Stimulated activated CD4-positive, alpha-beta T cell treated with anti-CD3 and anti-CD28 coated beads, Interleukin-2, amount 100 ng/mL, for 4 hours (primary cell): ENCODE results near the gene SIM2.

Experiments
- DNase-seq: peaks from one replicate; pipeline ENCODE4 v3.0.0-alpha.2; 2020; ENCODE audit warnings: low read depth

Gene SIM2

DNA sequence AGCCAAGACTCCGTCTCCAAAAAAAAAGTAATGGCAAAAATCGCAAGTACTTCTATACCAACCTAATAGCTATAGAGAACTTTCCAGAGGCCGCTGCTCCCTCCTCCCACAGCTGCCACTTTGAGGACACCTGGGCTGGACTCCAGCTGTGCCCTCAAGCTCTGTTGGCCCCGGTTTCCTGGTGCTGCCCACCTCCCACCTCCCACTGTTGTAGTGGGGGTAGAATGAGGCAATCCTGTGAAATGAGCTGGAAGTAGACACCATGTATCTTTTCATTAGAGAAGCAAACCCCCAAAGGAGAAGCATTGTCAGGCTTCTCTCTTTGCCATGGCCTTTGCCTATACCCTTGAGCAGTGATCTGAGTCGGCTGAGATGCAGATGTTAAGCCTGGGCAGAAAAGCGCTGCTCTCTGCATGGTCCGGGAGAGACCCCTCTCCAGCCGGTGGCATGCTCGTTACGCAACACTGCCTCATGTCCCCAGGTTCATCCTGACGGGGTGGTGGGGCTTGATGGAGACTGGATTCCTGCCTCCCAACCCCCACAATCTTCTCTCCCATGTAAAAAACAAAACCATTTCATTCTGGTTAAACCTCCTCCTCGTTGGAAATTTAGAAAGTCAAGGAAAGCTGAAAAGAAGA is 39.7 kb downstream of the SIM2 start:
- no peak for DNase-seq

DNA sequence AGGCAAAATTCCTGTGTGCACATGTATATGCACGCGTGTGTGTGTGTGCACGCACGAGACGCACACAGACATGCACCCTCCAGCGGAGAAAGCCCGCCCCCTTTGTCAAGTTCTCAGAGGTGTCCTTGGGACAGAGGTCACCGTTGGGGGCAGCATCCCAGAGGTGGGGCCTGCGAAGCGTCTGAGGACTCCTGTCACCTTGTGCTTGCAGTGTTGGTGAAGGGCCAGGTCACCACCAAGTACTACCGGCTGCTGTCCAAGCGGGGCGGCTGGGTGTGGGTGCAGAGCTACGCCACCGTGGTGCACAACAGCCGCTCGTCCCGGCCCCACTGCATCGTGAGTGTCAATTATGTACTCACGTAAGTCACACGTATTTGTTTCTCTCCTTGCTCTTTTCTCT is 42.6 kb downstream of the SIM2 start:
- DNase-seq = no peak

DNA sequence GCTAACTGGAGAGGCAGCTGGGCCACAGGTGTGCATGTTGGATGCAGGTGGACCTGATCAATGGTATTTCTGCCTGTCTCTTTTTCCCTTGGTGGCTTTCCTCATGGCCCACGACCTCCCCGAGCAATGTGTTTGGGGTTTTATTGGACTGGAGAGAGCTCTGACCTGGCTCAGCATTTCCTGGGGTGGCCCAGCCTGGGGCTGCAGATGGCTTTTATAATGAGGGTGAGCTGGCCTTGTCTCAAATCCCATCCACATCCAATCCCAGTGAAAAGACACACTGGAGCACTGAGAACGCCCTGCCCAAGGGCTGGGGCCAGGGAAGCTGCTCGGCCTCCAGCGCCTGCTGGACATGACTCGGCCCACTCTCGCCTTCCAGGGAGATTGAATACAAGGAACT is 44.1 kb downstream of the SIM2 start:
- DNase-seq = no peak

DNA sequence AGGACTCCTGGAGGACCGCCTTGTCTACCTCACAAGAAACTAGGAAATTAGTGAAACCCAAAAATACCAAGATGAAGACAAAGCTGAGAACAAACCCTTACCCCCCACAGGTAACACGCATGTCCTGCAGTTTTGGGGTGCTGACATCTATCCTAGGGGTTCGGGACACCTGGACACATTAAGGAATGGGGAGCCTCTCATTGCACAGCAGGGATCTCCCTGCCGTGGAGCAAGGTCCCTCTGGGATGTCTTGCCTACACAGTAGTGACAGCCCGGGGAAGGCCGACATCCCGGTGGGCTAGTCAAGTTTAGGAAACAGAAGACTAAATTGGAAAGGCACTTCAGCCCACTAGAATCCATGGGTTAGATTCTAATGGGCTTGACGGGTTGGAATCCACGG is 44.5 kb downstream of the SIM2 start:
- DNase-seq = no peak

DNA sequence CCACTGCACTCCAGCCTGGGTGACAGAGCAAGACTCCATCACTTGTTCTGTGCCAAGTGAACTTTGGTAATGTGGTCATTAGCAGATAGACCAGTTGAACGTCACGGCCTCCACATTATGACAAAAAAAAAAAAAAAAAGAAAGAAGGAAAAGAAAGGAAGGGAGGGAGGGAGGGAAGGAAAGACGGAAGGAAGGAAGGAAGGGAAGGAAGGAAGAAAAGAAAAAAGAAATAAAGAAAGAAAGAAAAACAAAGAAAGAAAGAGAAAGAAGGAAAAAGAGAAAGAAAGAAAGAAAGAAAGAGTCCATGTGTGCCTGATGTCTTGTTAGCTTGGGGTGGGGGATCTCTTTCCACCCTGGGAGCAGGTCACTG is 45.3 kb downstream of the SIM2 start:
- no peak for DNase-seq

DNA sequence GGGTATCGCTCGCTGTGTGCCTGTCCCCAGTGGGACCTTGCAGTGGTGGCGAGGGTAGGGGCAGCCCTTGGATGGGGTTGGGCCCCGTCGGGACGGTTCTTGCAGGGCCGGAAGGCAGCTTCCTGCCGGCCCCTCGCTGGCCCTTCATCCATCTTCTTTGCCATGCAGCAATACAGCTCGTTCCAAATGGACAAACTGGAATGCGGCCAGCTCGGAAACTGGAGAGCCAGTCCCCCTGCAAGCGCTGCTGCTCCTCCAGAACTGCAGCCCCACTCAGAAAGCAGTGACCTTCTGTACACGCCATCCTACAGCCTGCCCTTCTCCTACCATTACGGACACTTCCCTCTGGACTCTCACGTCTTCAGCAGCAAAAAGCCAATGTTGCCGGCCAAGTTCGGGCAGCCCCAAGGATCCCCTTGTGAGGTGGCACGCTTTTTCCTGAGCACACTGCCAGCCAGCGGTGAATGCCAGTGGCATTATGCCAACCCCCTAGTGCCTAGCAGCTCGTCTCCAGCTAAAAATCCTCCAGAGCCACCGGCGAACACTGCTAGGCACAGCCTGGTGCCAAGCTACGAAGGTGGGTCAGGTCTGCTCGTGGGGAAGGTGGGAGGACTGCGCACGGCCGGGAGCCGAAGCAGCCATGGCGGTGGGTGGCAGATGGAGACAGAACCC is 45.8 kb downstream of the SIM2 start:
- DNase-seq = no peak

DNA sequence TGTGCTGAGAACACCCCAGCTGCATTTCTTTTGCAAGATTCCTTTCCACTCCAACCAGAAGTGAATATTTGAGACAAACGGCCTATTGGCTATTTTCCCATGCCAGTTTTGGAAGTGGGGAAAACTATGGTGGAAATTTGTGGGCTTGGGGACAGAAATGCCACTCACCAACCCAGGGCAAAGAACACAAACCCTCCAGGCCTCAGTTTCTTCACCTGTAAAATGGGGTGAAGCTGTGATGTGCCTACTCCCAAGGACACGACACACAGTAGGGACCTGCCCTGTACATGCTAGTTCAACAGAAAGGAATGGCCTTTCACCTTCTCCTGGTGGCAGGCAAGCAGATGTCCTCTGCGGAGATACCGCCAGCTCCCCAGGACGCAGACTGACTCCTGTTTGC is 46.5 kb downstream of the SIM2 start:
- no peak for DNase-seq

DNA sequence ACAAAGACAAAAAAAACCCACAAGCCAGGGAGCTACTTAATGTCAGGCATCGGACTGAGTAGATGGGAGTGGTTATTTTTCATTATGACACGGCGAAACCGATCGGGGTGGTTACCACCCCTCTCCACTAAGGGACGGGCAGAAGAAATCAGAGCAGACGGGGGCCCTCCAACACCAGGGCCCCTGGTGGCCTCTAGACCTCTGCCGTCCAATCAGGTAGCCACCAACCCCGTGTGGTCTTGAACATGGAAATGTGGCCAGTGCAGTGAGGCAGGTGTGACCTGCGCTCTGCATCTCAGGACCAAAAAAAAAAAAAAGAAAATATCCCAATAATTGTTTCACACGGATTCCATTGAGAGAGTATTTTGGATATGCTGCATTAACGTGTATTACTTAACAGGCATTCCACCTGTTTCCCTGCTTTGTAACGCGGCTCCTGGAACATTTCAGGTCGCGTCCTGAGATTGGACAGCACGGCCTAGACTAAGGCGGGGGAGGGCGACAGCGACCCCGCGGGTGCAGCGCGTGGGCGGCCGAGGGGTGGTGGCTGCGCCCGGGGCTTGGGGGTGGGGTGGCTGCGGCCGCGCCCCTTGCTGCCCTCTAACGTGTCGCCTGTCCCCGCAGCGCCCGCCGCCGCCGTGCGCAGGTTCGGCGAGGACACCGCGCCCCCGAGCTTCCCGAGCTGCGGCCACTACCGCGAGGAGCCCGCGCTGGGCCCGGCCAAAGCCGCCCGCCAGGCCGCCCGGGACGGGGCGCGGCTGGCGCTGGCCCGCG is 48.3 kb downstream of the SIM2 start:
- no peak for DNase-seq

DNA sequence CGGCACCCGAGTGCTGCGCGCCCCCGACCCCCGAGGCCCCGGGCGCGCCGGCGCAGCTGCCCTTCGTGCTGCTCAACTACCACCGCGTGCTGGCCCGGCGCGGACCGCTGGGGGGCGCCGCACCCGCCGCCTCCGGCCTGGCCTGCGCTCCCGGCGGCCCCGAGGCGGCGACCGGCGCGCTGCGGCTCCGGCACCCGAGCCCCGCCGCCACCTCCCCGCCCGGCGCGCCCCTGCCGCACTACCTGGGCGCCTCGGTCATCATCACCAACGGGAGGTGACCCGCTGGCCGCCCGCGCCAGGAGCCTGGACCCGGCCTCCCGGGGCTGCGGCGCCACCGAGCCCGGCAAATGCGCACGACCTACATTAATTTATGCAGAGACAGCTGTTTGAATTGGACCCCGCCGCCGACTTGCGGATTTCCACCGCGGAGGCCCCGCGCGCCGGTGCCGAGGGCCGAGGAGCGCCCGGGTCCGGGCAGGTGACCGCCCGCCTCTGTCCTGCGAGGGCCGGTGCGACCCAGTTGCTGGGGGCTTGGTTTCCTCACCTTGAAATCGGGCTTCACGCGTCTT is 49.0 kb downstream of the SIM2 start:
- no peak for DNase-seq

DNA sequence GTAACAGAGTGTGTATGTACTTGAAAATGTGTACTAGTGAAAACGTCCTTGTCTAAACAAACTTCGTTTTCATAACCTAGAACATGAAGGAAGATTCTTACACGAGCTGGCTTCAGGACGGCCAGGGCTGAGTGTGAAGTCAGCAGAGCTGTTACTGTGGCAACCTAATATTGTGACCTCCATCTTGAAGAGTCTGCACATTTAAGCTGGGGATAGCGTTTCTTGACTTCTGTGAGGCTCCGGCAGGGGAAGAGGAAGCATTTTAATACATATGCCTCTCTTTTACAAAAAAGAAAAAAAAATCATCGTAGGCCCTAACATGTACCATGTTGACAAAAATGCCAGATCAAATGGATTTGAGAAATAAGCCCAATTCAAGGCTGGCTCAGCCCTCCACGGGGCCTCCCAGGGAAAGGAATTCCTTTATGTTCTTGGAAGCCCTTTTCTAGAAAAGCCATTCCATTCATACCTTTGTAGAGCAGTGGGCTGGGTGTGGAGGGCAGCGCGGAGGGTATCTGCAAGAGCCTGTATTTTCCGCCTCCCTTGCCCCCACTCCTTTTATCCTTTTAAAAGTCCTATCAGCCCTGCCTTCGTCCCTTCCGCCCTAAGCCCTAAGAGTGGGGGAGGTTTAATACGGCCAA is 51.1 kb downstream of the SIM2 start:
- DNase-seq = no peak

DNA sequence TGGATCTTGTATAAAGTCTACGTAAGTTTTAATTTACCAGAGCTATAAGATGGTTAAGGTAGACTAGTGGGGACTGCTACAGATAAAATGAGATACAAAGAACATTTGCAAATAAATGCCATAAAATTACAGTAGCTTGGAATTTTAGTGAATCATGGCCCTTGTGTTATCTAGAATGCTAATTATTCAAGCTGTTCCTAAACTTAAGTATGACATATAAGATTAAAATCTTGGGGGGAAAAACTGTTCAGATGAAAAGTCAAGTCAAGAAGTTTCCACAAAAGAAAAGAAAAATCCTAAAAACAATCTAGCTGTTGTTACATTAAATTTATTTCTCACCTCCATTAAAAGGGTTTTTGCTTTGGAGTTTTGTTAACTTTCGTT is 51.7 kb downstream of the SIM2 start:
- DNase-seq = no peak

DNA sequence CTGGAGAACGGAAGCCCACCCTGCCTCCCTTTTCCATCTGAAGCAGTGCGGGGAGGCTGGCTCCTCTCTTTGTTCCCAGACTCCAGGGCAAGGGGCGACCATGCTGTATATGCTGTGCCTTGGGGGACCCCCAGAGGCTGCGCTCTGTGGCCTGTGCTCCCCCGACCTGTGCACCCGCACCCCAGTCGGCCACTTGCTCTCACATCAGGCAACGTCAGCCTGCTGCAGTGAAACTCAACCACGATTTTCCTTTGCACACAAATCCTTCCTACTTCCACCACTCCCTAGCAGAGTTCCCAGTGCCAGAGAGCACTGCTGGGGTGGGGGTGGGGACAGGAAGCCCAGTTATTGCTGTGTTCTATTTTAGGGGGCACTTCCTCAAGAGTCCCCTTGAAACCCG is 52.5 kb downstream of the SIM2 start:
- DNase-seq = no peak

DNA sequence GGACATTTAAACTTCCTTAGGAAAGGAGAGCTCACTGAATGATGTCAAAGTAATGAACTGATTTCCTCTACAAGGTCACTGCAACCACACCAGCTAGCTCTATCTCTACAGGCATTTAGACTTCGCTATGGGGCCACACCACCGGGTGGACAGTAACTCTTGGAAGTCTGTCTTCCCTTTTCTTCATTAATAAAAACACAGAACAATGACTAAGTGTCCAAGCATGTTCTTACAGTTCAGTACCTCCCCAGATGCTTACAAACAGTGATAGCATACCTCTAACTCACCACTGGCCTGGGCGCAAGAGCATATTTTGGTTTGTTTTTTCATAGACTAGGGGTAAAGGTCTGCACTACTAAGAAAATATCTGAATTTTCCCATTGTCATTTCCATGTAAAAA is 54.6 kb downstream of the SIM2 start:
- DNase-seq = no peak

DNA sequence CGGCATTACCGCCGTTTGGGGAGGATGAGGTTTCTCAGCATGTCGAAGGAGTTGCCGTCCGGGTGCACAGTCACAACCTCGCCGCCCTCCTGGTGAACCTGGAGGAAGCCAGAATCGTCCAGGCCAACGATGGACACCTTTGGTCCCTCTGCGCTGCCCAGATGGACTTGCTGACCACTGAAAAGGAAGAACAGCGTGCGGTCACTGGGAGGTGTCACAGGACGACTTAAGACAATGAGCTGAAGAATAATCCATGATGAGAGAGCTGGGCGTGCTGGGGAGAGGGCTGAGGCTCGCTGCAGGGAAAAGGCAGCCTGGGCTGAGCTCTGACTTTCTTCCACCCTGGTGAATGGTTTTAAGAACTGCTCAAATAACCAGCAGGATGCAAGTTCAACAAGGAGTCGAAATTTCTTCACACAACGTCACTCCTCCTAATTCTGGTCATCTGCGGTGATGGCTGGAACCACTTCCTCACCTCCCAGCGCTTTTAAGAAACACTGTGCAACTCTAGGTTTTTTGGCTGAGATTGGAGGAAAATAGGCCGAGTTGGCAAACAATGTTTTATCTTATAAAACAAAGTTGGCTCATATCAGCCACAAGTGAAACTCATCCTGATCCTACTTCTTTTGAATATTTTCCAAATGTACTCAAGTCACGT is 55.5 kb downstream of the SIM2 start:
- no peak for DNase-seq

DNA sequence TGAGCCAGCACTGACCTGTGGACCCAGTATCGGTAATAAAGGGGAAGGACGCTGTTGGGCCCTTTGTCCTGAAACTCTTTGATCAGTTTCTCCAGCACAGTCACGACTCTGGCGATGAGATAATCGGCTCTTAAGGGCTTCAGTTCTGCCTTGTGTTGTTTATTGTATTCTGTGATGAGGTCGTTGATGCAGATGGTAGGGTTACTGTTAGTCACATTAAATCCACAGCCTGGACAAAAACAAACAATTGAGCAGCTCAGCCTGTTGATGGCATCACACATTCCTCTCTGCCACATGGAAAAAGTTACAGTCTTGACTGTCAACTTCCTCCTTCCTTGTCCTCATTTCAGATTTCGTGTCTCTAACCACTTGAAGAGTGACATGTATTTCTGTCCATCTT is 57.6 kb downstream of the SIM2 start:
- no peak for DNase-seq

DNA sequence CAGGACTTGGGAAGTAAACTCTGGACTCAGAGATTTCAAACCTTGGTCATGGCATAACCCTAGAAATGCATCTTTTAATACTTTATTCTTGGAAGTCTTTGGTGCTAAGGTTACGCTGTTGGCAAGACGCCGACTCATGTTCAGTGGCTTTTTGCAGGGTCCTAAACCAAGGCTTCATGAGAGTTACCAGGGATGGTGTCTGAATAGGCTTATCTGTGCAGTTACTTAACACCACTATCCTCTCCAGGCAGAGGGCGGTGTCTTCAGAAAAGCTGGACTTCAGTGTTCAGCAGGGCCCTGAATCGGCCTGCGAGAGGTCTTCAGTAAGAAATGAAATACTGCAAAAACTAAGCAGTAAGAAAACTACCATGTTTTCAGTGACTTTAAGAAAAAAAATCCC is 58.3 kb downstream of the SIM2 start:
- no peak for DNase-seq

DNA sequence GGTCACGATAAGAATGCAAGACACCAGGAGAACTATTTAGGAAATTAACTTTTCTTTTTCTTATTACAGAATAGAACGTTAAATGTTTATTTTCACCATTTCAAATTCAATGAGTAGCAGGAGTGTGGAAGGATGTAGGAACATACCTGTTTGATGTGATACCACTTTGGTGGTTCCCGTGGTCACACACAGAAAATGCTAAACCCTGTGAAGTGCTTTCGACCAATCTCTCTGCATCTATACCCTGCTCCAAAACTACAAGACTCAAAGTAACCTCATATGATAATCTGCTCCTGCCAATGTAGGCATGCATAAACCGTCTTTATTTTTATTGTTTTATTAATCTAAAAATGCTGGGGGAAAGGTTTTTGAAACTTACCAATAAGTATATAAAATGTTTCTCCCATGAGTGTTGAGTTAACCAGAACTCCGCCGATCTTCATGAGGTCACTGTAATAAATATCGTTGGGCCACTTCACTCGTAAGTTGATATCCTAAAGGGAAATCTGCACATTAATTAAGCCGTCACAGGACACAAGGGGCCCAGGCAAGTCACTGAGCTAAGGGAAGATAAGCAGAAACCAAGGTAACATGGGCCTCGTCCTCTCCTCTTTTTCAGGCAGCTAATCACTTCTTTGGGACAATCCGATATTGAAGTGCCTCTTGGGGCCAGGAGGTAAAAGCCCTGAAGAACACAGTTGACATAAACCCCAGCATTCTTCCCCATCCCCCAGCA is 60.6 kb downstream of the SIM2 start:
- DNase-seq = no peak

DNA sequence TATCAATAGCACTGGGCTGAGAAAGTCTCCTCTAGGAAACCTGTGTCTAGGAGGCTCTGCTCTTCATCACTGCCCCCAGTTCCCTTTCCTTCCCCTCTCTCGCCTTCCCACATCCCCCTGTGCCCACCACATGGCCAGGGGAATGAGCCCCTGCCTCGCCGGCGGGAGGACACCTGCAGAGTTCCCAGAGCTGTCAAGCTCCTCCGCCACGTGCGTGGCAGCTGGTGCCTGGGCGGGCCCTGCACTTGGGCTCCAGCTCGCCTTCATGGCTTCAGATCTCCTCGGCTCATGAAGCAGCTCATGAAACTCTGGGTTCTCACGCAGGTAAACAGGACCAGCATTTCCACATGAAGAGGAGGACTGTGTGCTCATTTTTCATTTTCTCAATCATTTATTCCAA is 62.8 kb downstream of the SIM2 start:
- no peak for DNase-seq

DNA sequence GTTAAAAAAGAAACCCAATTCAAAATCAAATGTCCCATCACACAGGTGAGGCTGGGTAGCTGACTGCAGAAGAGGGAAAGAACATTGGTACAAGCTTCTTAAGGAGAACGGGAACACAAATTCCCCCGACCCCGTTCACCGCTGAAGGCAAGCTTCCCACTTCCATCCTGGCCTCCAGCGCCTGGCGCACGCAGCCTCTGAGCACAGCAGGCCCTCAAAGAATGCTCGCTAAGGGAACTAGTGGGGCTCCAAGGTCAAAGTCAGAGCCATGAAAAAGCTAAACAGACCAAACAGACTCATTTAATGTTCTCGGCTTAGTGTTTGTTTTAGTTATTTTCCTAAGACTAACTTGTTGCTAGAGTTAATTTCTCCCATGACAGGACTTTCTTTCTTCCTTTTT is 63.7 kb downstream of the SIM2 start:
- DNase-seq = no peak

DNA sequence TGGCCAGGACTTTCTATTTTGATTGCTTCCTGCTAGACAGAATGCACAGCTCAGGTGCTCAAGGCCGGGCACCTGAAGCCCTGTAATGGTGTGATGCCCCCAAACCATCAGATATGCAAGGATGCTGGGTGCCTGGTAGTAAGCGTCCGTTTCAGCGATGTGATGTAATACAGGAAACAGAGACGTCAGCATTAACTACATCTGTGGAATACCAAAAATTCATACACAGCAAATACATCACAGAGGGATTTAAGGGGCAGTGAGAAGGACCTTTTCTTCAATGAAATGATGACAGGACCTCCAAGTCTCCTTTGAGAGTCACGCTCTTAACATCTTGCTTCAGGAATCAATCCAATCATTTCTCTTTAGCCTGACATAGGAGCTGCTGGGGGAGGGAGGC is 64.4 kb downstream of the SIM2 start:
- DNase-seq = no peak

DNA sequence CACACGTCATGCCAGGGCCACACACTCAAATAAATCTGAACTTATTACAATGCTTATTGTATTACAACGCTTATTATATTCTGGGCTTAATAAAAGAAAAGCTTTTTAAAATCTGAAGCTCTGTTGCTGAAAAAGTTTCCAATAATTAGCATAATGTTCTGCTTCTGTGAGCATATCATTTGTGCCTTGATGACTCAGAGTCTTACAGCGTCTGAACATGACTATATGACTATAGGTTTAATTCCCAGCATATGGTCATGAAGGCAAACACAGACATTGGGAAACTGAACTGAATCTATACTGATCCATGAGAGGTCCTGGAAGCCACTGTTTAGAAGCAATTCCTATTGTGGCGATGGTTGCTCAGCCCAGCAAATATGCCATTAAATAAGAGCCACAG is 66.3 kb downstream of the SIM2 start:
- no peak for DNase-seq

DNA sequence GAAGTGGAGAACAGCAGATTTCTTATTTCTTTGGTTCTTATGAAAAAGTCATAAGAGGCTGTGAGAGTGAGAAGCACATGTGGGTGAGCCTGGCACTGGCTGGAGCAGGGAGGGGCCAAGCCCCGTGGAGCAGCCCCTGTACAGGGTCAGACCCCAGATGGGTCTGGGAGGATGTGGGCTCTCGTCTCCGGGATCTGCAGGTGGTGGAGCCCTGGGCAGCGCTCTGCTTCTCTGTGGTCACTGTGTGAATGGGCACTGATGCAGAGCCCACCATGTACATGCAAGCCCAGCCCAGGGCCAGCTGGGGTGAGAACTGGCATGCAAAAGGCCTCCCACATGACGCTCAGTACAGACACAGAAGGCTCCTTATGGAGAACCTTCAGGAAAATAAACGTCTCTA is 67.6 kb downstream of the SIM2 start:
- DNase-seq = no peak
